GM12878 (cell line): ENCODE measurements around the gene EPHA4. TPM values are rescaled to one million over a fixed set of nuclear protein-coding genes. Genes with fewer than 3 reads are reported as not detected.

Source experiments
- ATAC-seq: fragments of 200-7000 bp; cut with Tn5 transposase; 3 replicates; pipeline ENCODE4 v1.9.1; 2020; ENCODE audit warnings: mild to moderate bottlenecking, moderate library complexity
- BruUV-seq: library from RNA; stranded (reverse); fragments of 400-500 nt; replicated peaks from 2 replicates; lab custom pipeline; 2021; lab: Mats Ljungman, UMichigan
- CTCF ChIA-PET: fragments of 300-600 bp; sonication (Branson Sonifier 250); formaldehyde crosslinking; extraction: SDS; loops from one replicate; lab custom pipeline; 2021; ENCODE audit warnings: inconsistent platforms; lab: Yijun Ruan, JAX
- POLR2A ChIA-PET: fragments of 350-600 bp; formaldehyde crosslinking; extraction: SDS; loops from one replicate; lab custom pipeline; 2021; ENCODE audit warnings: inconsistent platforms; lab: Charles Lee
- RAD21 ChIA-PET: fragments of 300-600 bp; sonication (Branson Sonifier 250); formaldehyde crosslinking; loops from one replicate; lab custom pipeline; 2023; ENCODE audit warnings: antibody characterized with exemption; ENCODE audit not compliant: unreplicated experiment; lab: Charles Lee
- SMC1A ChIA-PET: fragments of 300-600 bp; sonication (Branson Sonifier 250); formaldehyde crosslinking; loops from one replicate; lab custom pipeline; 2023; ENCODE audit not compliant: unreplicated experiment, uncharacterized antibody; lab: Charles Lee
- DNase-seq: peaks from one replicate; pipeline ENCODE4 v3.0.0-alpha.2; 2011; ENCODE audit warnings: low read depth, low spot score
- FAIRE-seq: peaks from 3 replicates; lab custom pipeline; 2011; peaks lifted over from hg19 to GRCh38; lab: Jason Lieb, UNC
- H2AFZ ChIP-seq: 2 replicates; pipeline ENCODE4 v1.6.0; 2011; ENCODE audit warnings: low read depth, low read length, control low read depth; ENCODE audit not compliant: control insufficient read depth
- H3K27ac ChIP-seq: 2 replicates; pipeline ENCODE4 v1.5.1; 2011; ENCODE audit warnings: control low read depth; ENCODE audit not compliant: control insufficient read depth, insufficient read depth
- H3K27me3 ChIP-seq, 2 experiments: replicated peaks in 1 of 2; 2 replicates each; pipeline versions ENCODE4 v1.6.0 to v1.6.1; 2011; ENCODE audit warnings: low read length in 1 of 2; ENCODE audit not compliant: control insufficient read depth in 2 of 2, insufficient read depth in 2 of 2
- H3K36me3 ChIP-seq, 2 experiments: 2 replicates each; pipeline ENCODE4 v1.5.1; 2011; ENCODE audit warnings: low read length in 1 of 2; ENCODE audit not compliant: control insufficient read depth in 2 of 2, insufficient read depth in 2 of 2
- H3K4me1 ChIP-seq: 2 replicates; pipeline ENCODE4 v1.6.1; 2011; ENCODE audit warnings: mild to moderate bottlenecking, low read length, moderate library complexity, mixed read lengths; ENCODE audit not compliant: control insufficient read depth, insufficient read depth
- H3K4me2 ChIP-seq: 2 replicates; pipeline ENCODE4 v1.6.0; 2011; ENCODE audit warnings: control low read depth; ENCODE audit not compliant: control insufficient read depth, insufficient read depth
- H3K4me3 ChIP-seq: fragments of 200-600 bp; sonication (generic); 2 replicates; pipeline ENCODE4 v1.5.1; 2016
- H3K79me2 ChIP-seq: 2 replicates; pipeline ENCODE4 v1.6.0; 2011; ENCODE audit warnings: low read length; ENCODE audit not compliant: control insufficient read depth, insufficient read depth
- H3K9ac ChIP-seq: 2 replicates; pipeline ENCODE4 v1.8.0; 2011; ENCODE audit warnings: low read length, control low read depth, mixed read lengths; ENCODE audit not compliant: control insufficient read depth, insufficient read depth
- H3K9me3 ChIP-seq: replicated peaks from 3 replicates; pipeline ENCODE4 v1.5.1; 2011; ENCODE audit warnings: mild to moderate bottlenecking, low read length; ENCODE audit not compliant: control insufficient read depth, insufficient read depth
- H4K20me1 ChIP-seq: 2 replicates; pipeline ENCODE4 v1.6.0; 2011; ENCODE audit not compliant: control insufficient read depth, insufficient read depth
- CHD2 ChIP-seq: IDR thresholded peaks from 2 replicates; pipeline ENCODE4 v1.6.1; 2011; ENCODE audit warnings: low read depth, low read length, improper control_type of control experiment, borderline replicate concordance
- ESRRA ChIP-seq: IDR thresholded peaks from 2 replicates; pipeline ENCODE4 v1.6.1; 2012; ENCODE audit warnings: mild to moderate bottlenecking, low read length, improper control_type of control experiment
- FOS ChIP-seq: IDR thresholded peaks from 3 replicates; pipeline ENCODE4 v1.6.1; 2011; ENCODE audit warnings: borderline replicate concordance; ENCODE audit not compliant: insufficient read length; ENCODE audit errors: extremely low read depth
- HCFC1 ChIP-seq: fragments of 150-350 bp; IDR thresholded peaks from 2 replicates; pipeline ENCODE4 v1.6.1; 2014; ENCODE audit warnings: low read length
- MEF2A ChIP-seq: IDR thresholded peaks from 2 replicates; pipeline ENCODE4 v1.6.1; 2011; ENCODE audit warnings: low read depth, mild to moderate bottlenecking, low read length, moderate library complexity; ENCODE audit not compliant: insufficient read depth
- PAX5 ChIP-seq: IDR thresholded peaks from 2 replicates; pipeline ENCODE4 v1.6.1; 2011; ENCODE audit warnings: low read depth, low read length, borderline replicate concordance
- POLR2A ChIP-seq: IDR thresholded peaks from 2 replicates; pipeline ENCODE4 v1.6.1; 2011; ENCODE audit warnings: low read depth, mild to moderate bottlenecking, low read length
- POLR2AphosphoS5 ChIP-seq: IDR thresholded peaks from 2 replicates; pipeline ENCODE4 v1.6.1; 2011; ENCODE audit warnings: mild to moderate bottlenecking, low read length, inconsistent platforms
- STAT3 ChIP-seq: IDR thresholded peaks from 2 replicates; pipeline ENCODE4 v1.6.1; 2011; ENCODE audit warnings: low read depth, low read length, improper control_type of control experiment
- SUZ12 ChIP-seq: fragments of 200-600 bp; sonication (generic); IDR thresholded peaks from one replicate; pipeline ENCODE4 v1.6.1; 2018; ENCODE audit warnings: antibody characterized with exemption, mild to moderate bottlenecking; ENCODE audit not compliant: unreplicated experiment
- WGBS: methylation state at CpG from one replicate; pipeline ENCODE4 v1.1.6; 2016; ENCODE audit warnings: low lambda C conversion rate; ENCODE audit not compliant: insufficient replicate concordance, insufficient coverage; ENCODE audit errors: missing lambda C conversion rate; 5-methylcytosine and 5-hydroxymethylcytosine counted together
- in situ Hi-C: fragments of 300-500 bp; cut with MboI; formaldehyde crosslinking; loops from 9 replicates; pipeline ENCODE4 v1.14.3; 2018; ENCODE audit warnings: mixed read lengths
- intact Hi-C: fragments of 100-400 bp; cut with micrococcal nuclease; formaldehyde crosslinking; loops from one replicate; pipeline ENCODE4 v1.14.2; 2022; ENCODE audit not compliant: unreplicated experiment
- polyA plus RNA-seq, 11 experiments: library from polyadenylated mRNA; depleted of rRNA in 4 of 11; unstranded in 6 of 11; stranded (reverse) in 5 of 11; fragments of >200 nt; fragmentation: Nextera tagmentation in 4 of 11; fragmentation: Illumina TruSeq in 1 of 11; extraction: Ambion mirVana in 4 of 11; extraction: Trizol in 1 of 11; gene quantifications; 1 replicate in 1 of 11; 2 replicates in 10 of 11; pipeline versions ENCODE4 v1.2.1 to v1.2.3, GENCODE V29; 2011 to 2016; ENCODE audit warnings: inconsistent platforms in 2 of 11, missing spikeins in 2 of 11, low read depth in 1 of 11
- total RNA-seq, 4 experiments: library from RNA; depleted of rRNA in 3 of 4; stranded (reverse); fragments of >200 nt in 3 of 4; fragmentation: Illumina TruSeq in 1 of 4; extraction: Trizol in 1 of 4; gene quantifications; 2 replicates each; pipeline versions ENCODE4 v1.2.1 to v1.2.3, GENCODE V29; 2013 to 2021
- TF ChIP-seq, protein P1 (sequence below): fragments of 450-650 bp; IDR thresholded peaks from 2 replicates; pipeline ENCODE4 v1.6.1; 2018; ENCODE audit warnings: borderline replicate concordance, mild to moderate bottlenecking; ENCODE audit not compliant: partially characterized antibody
- TF ChIP-seq, protein P2 (sequence below): fragments of 450-650 bp; formaldehyde crosslinking; IDR thresholded peaks from 2 replicates; pipeline ENCODE4 v1.5.0; 2022; ENCODE audit warnings: mild to moderate bottlenecking, missing genetic modification characterization

Gene EPHA4
- total and polyA plus RNA-seq, 10 of the 15 experiments (the other 5 are each of a cell fraction or from before 2014, with no cell fraction given): 0.06 to 1.5 (median 0.33) TPM; not detected in 1

DNA sequence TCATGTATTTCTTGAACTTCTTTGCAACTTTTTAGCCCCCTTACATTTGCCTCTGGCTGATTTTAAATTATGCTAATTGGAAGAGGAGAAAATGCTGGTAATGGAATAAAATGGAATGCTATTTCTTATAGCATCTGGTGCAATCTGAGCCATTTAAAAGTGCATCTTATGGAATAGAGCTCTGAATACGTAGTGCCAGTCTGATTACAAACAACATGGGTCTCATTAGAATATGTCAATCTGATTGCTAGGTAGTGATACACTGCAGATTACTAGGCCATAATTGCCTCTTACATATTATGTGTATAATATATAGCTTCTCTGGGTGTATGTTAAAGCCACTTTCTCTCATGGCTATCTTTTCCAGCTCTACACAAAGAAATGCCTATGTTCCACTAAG, 159.1 kb downstream of the EPHA4 start:
- ChIA-PET POLR2A (no interaction called here), CTCF (no interaction called here), RAD21 (no interaction called here), SMC1A (no interaction called here)
- no peaks in the 10 kb centered on the region for H4K20me1 ChIP-seq
- H3K27ac ChIP-seq: no peak overlapping the region
- no peaks in the 10 kb centered on the region for H3K4me1 ChIP-seq
- in situ Hi-C loops: no loop called here
- H3K79me2 ChIP-seq: no peaks in the 10 kb centered on the region
- no peak overlapping the region for H3K4me2 ChIP-seq
- H3K9ac ChIP-seq: no peak overlapping the region
- H2AFZ ChIP-seq: no peak overlapping the region
- BruUV-seq: no TSS peak
- ATAC-seq (no peak), DNase-seq (no peak), FAIRE-seq (no peak)
- no peaks in the 10 kb centered on the region for H3K27me3 ChIP-seq
- H3K9me3 ChIP-seq: no peaks in the 10 kb centered on the region
- WGBS: 0% methylated on average over 1 of the region's 1 CpG
- intact Hi-C loops: no loop called here
- TF ChIP-seq ESRRA (no peak), STAT3 (no peak), POLR2AphosphoS5 (no peak), MEF2A (no peak), POLR2A (no peak), PAX5 (no peak), SUZ12 (no peak), FOS (no peak), CHD2 (no peak), HCFC1 (no peak)
- TF ChIP-seq, protein P1, sequence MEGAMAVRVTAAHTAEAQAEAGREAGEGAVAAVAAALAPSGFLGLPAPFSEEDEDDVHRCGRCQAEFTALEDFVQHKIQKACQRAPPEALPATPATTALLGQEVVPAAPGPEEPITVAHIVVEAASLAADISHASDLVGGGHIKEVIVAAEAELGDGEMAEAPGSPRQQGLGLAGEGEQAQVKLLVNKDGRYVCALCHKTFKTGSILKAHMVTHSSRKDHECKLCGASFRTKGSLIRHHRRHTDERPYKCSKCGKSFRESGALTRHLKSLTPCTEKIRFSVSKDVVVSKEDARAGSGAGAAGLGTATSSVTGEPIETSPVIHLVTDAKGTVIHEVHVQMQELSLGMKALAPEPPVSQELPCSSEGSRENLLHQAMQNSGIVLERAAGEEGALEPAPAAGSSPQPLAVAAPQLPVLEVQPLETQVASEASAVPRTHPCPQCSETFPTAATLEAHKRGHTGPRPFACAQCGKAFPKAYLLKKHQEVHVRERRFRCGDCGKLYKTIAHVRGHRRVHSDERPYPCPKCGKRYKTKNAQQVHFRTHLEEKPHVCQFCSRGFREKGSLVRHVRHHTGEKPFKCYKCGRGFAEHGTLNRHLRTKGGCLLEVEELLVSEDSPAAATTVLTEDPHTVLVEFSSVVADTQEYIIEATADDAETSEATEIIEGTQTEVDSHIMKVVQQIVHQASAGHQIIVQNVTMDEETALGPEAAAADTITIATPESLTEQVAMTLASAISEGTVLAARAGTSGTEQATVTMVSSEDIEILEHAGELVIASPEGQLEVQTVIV: no peak
- TF ChIP-seq, protein P2, sequence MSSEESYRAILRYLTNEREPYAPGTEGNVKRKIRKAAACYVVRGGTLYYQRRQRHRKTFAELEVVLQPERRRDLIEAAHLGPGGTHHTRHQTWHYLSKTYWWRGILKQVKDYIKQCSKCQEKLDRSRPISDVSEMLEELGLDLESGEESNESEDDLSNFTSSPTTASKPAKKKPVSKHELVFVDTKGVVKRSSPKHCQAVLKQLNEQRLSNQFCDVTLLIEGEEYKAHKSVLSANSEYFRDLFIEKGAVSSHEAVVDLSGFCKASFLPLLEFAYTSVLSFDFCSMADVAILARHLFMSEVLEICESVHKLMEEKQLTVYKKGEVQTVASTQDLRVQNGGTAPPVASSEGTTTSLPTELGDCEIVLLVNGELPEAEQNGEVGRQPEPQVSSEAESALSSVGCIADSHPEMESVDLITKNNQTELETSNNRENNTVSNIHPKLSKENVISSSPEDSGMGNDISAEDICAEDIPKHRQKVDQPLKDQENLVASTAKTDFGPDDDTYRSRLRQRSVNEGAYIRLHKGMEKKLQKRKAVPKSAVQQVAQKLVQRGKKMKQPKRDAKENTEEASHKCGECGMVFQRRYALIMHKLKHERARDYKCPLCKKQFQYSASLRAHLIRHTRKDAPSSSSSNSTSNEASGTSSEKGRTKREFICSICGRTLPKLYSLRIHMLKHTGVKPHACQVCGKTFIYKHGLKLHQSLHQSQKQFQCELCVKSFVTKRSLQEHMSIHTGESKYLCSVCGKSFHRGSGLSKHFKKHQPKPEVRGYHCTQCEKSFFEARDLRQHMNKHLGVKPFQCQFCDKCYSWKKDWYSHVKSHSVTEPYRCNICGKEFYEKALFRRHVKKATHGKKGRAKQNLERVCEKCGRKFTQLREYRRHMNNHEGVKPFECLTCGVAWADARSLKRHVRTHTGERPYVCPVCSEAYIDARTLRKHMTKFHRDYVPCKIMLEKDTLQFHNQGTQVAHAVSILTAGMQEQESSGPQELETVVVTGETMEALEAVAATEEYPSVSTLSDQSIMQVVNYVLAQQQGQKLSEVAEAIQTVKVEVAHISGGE (CRISPR knock-in tag): no peak
- no peak overlapping the region for H3K4me3 ChIP-seq
- no peaks in the 10 kb centered on the region for H3K36me3 ChIP-seq
